GM19099 (cell line): ENCODE measurements around the gene MAP3K4.

Experiments
- POLR2A ChIP-seq: IDR thresholded peaks from 3 replicates; pipeline ENCODE4 v1.6.1; 2011; ENCODE audit warnings: low read depth; ENCODE audit not compliant: insufficient read length; ENCODE audit errors: extremely low read depth

MAP3K4 gene

GRCh38 chr6:160987265-160987664, 4.3 kb upstream of the MAP3K4 start:
- TF ChIP-seq POLR2A: no peak

GRCh38 chr6:160990847-160991405, 643 bp upstream of the MAP3K4 start:
- TF ChIP-seq POLR2A: no peak

DNA sequence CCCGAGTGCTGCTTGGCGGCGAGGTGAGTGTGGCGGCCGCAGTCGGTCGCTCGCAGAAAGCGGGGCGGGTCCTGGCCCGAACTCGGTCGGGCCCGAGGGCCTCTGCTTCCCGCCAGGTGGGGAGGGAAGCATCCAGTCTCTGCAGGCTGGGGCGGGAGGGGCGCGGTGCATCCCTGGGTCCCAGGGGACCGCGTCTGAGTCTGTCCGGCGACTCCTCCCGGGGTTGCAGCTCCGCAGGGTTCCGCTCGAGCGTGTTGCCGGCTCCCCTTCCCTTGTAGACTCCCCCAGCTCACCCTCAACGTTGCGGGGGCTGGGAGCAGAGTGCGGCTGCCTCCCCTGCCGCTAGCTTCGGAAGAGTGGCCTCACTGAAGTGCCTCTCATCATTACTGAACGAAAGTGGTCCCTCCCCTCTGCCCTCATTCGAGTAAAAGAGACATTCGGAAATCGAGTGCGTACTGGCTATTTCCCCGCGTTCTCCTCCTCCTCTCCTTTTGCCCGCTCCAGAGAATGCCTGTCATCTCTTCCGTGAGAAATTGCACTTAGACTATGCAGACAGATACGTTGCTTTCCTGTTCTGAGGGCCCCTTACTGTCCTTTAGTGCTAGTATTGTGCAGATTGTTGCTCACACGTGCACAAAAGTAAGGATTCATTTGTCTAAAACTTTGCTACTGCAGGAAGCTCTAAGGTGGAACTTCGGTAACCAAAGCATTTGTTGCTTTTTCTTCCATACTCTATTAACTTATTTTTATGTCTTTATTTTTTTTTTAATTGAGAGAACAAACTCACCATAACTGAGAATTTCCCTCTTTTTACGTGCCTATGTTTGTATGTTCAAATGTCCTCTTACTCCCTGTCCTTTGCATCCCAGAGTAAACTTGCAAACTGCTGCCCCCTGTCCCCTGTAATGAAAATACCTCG, 751 bp downstream of the MAP3K4 start:
- no peak for TF ChIP-seq POLR2A

DNA sequence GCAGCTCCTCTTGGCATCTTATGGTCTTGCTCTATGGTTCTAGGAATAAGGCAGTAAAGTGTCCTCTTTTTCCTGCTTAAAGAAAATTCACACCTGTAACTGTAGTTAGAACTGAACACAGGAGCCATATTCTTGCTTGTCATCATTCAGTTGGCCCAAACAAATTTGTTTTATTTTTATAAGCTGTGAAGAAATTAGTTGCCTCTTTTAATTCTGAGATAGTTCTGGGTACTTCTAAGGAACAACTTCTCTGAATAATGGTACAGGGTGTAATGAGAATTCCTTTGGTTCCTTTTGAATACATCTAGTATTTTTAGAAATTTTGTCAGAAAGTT, 1.4 kb downstream of the MAP3K4 start:
- TF ChIP-seq POLR2A: no peak

GRCh38 chr6:160995271-160995670, 3.7 kb downstream of the MAP3K4 start:
- no peak for TF ChIP-seq POLR2A

DNA sequence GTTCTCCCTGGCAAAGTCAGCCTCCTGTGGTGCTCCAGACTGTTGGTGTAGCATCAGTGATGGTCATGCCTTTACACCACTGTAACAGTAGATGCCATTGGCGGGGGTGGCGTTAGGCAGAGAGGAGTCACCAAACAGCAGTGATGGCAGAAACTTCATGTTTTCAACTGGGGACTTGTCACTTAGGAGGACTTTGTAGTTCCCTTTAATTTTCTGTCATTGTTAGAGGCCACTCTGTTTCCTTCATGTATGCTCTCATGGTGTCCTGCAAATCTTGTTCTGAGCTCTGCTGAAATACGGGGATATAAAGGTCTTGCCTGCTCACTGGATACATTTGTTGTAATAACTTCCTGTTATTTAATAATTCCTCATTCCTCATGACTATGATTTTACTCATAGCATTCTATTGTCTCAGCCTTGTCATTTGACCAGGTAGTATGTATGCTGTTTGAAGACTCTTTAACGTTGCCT, 4.6 kb downstream of the MAP3K4 start:
- no peak for TF ChIP-seq POLR2A

GRCh38 chr6:160998217-160998616, 6.6 kb downstream of the MAP3K4 start:
- no peak for TF ChIP-seq POLR2A

- TF ChIP-seq POLR2A: no peak
Observed at GRCh38 chr6:160998766-160999165, 7.2 kb downstream of the MAP3K4 start.

DNA sequence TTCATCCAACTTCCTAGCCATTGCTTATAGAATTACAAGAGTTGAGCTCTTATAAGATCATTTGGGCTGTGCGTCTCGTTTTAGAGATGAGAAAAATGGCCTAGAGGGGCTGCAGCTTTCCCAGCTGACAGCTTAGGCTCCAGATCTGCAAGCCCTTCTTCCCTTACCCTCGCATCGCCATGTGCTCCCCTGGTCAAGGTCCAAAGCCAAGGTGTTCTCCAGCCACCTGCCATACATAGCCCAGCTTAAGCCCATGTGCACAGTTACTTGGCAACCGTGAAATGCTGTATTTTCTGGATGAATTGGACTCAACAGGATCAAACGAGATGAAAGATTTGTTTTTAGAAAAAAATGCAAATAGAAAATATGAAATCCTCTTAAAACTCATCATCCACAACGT, 7.9 kb downstream of the MAP3K4 start:
- no peak for TF ChIP-seq POLR2A

- TF ChIP-seq POLR2A: no peak
Observed at GRCh38 chr6:161000632-161001031, 9.1 kb downstream of the MAP3K4 start.

- no peak for TF ChIP-seq POLR2A
Observed at GRCh38 chr6:161001421-161001820, 9.9 kb downstream of the MAP3K4 start.

DNA sequence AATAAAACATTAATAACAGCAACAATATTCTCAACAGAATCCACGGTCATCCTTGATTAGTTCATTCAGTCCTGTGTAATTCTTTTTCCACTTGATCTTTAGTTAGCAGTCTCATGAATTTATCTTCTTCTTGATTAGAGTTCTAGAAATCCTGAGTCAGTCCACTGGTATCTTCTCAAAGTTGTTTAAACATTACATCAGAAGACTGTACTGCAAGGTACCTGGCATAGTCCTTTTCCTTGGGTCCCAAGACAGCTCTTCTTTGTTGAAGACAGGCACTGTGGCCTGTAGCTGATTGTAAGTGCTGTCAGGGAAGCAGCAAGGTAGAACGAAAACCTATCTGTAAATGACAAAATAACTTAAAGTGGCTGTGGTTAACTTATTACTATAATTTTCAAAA, 11.8 kb downstream of the MAP3K4 start:
- TF ChIP-seq POLR2A: no peak

DNA sequence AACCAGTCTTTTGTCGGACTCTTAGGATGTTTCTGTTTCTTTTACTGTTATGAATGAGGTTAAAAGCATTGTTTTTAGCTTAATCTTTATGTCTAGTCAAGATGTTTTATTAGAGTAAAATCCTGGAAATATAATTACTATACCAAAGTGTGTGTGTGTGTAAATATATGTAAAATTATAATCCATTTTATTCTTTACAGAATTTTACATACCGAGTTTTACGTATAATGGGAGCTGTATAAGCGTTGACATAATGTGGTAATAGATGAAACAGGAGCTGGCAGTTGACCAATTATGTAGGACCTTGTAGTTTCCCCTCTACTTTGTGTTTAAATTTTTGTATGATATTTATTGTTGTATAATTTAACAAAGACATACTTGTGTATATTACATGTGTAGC, 16.7 kb downstream of the MAP3K4 start:
- no peak for TF ChIP-seq POLR2A

- no peak for TF ChIP-seq POLR2A
Observed at GRCh38 chr6:161009991-161010390, 18.4 kb downstream of the MAP3K4 start.

DNA sequence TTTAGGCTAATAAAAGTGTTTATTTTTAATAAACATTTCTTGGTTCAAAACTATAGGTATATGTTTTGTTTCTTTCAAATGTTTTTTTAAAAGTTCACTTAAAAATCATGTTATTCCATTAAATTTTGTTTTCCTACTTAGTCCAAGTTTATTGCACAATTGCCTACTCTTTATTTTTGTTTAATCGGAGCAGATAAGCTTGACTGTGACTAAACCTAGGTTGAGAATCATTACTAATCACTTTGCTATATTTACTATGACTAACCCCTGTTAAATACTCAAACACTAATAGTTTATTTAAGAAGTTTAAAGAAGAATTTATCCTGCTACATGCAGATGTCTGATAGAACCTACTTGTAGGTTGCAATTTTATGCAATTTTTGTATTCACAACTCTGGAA, 18.8 kb downstream of the MAP3K4 start:
- no peak for TF ChIP-seq POLR2A
